Epithelial cell of esophagus (primary cell): ENCODE data around the gene UFSP1.
A peak's percentile ranks its signal among the peaks of the same experiment; 100 is the strongest.

ENCODE experiments used
- DNase-seq: peaks from one replicate; pipeline ENCODE4 v3.0.0; 2010; ENCODE audit warnings: low read depth
- H3K4me3 ChIP-seq: 2 replicates; pipeline ENCODE4 v1.5.1; 2011; ENCODE audit warnings: mild to moderate bottlenecking, low read length, control low read depth
- TF ChIP-seq, protein P1 (sequence below): IDR thresholded peaks from 2 replicates; pipeline ENCODE4 v1.5.1; 2011; ENCODE audit warnings: low read depth, mild to moderate bottlenecking, low read length, control low read depth, inconsistent platforms; ENCODE audit not compliant: insufficient read depth; ENCODE audit errors: missing control alignments

UFSP1 gene

GRCh38 chr7:100854146-100854895 is 35.2 kb downstream of the UFSP1 start:
- H3K4me3 ChIP-seq = no peak overlapping the region
- TF ChIP-seq, protein P1, sequence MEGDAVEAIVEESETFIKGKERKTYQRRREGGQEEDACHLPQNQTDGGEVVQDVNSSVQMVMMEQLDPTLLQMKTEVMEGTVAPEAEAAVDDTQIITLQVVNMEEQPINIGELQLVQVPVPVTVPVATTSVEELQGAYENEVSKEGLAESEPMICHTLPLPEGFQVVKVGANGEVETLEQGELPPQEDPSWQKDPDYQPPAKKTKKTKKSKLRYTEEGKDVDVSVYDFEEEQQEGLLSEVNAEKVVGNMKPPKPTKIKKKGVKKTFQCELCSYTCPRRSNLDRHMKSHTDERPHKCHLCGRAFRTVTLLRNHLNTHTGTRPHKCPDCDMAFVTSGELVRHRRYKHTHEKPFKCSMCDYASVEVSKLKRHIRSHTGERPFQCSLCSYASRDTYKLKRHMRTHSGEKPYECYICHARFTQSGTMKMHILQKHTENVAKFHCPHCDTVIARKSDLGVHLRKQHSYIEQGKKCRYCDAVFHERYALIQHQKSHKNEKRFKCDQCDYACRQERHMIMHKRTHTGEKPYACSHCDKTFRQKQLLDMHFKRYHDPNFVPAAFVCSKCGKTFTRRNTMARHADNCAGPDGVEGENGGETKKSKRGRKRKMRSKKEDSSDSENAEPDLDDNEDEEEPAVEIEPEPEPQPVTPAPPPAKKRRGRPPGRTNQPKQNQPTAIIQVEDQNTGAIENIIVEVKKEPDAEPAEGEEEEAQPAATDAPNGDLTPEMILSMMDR = no peak
- DNase-seq = no peak

- TF ChIP-seq, protein P1 = peak; percentile 87
These were observed 37.3 kb downstream of the UFSP1 start, which contains the start of gene SLC12A9 for GRCh38 chr7:100852048-100852872. Gene SLC12A9 (plus strand): TSS chr7:100852713. CDS start chr7:100854198, 1,485 bp downstream.

GRCh38 chr7:100847360-100847759 is 42.2 kb downstream of the UFSP1 start:
- H3K4me3 ChIP-seq = no peak overlapping the region
- TF ChIP-seq, protein P1 = no peak
- DNase-seq = peak; percentile 69

More at GRCh38 chr7:100852048-100852872, 37.3 kb downstream of the UFSP1 start, which contains the start of gene SLC12A9:
- DNase-seq = peak; percentile 93
- H3K4me3 ChIP-seq = peak within 1 kb of the TSS; percentile 78

GRCh38 chr7:100840470-100841100 is 48.9 kb downstream of the UFSP1 start:
- no peak overlapping the region for H3K4me3 ChIP-seq
- TF ChIP-seq, protein P1 = no peak
- no peak for DNase-seq

DNA sequence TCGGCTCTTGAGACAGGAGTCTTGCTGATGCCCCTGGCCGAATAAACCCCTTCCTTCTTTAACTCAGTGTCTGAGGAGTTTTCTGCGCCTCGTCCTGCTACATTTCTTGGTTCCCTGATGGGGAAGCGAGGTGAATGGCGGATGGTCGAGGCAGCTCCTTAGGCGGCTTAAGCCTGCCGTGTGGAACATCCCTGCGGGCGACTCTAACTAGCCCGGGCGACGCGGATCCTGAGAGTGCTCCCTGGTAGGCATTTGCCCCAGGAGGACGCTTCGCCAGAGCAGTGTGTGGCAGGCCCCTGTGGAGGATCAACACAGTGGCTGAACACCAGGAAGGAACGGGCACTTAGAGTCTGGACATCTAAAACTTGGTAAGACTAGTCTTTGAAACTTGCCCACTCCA is 50.2 kb downstream of the UFSP1 start:
- no peak for DNase-seq
- TF ChIP-seq, protein P1 = no peak
- H3K4me3 ChIP-seq = no peak overlapping the region
